GM21528 (cell line): ENCODE measurements around the gene BRWD1.
"Not testable (repeated sequence)": the region's sequence is repeated elsewhere in the genome, so short reads cannot be mapped to it uniquely, and the experiment has no call there.

Experiments
- ATAC-seq: cut with Tn5 transposase; IDR thresholded peaks from one replicate; pipeline ENCODE4 v1.9.1; 2021; ENCODE audit warnings: mild to moderate bottlenecking, moderate library complexity; ENCODE audit not compliant: unreplicated experiment, low FRiP score

The BRWD1 gene

DNA sequence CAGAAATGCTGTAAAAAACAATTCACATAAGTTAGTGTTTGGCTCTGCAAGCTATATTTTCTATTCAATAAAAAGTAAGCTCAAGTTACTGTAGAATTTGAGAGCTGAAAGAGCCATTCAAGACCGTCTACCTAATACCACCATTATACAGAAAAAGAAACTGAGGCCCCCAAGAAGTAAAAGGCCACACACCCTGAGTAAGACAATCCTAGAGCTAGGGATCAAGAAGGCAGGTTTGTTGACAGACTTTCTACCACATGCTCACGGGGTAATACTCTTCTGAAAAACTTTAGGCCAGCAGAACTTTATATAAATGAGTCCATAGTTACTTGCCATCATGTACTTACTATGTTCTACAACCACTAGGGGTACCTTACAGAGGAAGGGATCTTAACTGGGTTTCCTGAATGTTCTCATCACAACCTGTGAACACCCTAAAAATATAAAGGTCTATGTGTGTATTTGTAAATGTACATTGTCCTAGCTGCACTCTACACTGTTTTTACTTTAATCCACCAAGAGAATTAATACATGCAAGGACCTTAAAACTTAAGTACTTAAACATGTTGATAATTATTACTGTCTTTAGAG lies 132.9 kb downstream of the BRWD1 start:
- no peak for ATAC-seq

DNA sequence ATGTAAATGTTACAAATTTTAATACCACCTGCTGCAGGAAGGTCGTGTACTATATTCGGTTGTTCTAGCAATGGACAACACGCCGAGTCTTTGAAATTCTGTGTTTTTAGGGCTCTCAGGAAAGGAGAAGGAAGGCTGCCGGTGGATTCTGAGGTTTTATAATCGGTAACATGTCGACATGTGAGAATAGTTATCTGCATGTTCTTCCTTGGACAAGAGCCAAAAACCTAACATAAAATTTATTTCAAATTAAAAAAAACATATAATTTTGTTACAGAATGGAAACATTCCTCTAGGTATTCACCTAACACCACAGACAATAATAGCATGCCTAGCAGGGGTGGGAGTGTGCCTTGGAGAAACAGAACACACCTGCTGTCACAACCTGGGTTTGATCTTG lies 135.0 kb downstream of the BRWD1 start:
- no peak for ATAC-seq

DNA sequence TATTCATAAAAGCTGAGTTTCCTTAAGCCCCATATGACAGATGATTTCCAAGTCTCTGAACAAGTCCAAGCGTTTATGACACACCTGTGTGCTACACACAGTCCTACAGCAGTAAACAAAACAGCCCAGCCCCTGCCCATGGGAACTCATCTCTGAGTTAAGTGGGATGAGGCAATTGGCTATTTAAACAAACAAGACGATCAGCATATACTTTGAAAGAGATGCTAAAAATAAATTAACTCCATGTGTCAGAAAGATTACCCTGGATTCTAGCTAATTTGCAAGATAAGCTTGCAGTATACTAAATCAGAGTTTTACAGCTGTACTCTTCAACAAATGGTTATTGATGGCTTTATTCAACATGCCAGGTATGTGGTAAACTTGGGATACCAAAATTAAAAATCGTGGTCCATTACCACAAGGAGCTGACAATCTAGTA lies 137.1 kb downstream of the BRWD1 start:
- ATAC-seq = no peak

DNA sequence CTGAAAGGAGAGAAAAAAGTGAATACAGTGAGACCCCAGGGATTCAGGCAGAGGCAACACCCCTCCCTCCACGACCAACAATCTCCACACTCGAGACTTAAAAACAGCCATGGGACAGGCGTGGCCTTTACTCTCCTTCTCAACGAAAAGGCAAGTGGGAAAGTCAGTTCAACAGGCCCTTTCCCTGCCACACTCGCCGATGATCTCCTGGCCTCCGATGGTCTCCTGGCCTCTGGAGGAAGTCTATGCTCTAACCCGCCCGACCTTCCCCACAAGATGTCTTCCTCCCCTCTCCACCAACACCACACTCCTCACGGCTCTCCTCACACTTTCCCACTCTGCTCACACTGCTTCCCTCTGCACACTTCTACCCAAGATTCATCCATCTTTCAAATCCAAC lies 137.8 kb downstream of the BRWD1 start:
- ATAC-seq = no peak

DNA sequence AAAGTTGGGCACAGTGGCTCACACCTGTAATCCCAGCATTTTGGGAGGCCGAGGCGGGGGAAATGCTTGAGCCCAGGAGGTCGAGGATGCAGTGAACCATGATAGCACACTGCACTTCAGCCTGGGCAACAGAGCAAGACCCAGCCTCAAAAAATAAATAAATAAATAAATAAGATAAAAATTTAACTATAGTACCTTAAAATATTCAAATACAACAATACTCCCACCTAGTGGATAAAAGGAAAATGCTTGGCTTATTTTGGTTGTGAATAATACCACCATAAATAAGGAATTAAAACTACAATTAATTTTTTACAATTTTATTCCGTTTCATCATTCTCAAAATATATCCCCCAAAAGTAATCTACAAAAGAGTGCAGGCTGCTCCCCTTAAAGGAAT lies 138.3 kb downstream of the BRWD1 start:
- no peak for ATAC-seq

DNA sequence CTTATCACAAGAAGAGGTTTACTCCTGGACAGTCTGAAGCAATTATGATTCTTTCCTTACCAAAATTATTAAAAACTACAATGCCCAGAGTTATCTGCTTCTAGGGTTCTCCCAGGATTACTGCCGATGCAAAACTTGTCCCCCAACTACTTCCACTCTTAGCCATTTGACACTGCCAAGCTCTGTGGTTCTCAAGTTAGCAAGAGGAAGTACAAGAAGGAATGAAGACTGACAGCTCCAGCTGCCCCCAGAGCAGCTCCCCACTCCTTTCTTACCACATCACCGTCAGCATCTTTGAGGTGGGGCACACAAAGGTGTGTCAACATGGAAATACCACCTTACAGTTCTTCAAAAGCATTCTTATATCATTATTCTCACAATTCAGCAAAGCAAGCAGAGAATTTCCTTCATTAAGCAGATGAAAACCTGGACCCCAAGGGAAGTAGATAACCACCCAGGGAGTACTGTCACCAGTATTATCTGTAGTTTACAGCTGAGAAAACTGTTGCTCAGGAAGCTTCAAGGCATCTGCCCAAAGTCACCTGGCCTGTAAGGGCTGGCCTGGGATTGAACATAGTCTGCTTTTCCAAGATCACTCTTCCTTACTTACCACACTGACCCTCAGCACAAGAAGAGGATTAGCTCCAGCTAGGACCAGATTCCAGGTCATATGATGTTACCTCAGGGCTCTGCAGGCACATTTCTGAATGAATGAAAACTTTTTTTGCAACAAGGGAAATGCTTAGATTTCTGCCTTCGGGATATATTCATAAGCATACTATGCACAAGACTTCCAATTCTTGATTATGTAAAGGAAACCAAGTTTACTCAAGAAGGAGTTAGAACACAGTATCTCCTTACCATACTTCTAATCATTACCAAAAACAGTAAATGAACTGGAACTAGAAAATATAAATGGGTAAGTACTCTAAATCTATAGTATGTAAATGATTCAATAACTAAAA lies 139.4 kb downstream of the BRWD1 start:
- no peak for ATAC-seq

DNA sequence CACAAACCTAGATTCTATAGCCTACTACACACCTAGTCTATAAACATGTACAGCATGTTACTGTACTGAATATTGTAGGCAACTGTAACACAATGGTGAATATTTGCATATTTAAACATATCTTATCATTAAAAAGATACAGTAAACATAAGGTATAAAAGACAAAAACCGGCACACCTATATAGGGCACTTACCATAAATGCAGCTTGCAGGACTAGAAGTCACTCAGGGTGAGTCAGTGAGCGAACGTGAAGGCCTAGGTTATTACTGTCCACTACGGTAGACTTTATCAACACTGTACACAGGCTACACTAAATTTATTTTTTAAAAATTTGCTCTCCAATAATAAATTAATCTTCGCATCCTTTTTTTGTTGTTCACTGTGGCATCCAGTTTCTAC lies 143.5 kb downstream of the BRWD1 start:
- no peak for ATAC-seq

DNA sequence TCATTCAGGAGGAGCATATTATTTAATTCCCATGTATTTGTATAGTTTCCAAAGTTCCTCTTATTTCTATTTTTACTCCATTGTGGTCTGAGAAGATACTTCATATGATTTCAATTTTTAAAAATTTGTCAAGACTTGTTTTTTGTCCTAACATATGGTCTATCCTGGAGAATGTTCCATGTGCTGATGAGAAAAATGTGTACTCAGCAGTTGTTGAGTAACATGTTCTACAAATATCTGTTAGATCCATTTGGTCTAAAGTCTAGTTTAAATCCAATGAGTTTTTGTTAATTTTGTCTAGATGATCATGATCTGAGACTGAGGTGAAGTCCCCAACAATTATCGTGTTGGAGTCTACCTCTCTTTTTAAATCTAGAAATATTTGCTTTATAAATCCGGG lies 144.6 kb downstream of the BRWD1 start:
- no peak for ATAC-seq

DNA sequence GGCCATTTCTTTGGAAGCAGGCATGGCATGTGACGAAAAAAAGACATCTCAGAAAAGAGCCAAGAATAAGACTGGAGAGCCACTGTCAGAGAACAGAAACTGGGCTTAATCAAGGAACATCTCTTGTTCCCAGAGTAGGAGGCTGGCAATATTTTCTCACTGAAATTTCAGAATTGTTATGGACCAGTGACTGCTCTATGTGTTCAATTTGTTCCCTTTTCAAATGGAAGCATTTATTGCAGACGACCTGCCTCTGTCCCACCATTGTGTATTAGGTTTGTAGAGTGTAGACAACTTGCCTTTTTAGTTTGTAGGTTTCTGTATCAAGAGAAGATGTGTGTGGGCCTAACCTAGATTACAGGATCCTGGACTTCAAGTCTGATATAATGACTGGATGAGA lies 148.9 kb downstream of the BRWD1 start:
- no peak for ATAC-seq

DNA sequence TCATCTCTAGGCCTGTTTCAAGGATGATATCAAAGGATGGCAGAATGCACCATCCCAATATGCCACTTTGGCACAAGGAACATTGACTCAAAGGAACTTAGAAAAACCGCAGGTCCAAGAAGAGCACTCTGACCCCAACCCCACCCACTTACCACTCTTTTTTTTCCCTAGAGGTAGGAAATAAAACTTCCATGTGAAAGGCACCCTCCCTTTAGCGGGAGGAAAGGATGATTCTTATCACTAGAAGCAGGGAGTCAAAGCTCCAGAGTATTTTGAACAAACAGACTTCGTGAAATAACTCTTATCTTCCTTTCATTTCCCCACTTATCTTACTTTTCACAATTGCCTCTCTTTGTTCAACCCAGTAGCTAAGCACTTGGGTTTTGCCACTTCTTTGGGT lies 152.4 kb downstream of the BRWD1 start:
- ATAC-seq = no peak

DNA sequence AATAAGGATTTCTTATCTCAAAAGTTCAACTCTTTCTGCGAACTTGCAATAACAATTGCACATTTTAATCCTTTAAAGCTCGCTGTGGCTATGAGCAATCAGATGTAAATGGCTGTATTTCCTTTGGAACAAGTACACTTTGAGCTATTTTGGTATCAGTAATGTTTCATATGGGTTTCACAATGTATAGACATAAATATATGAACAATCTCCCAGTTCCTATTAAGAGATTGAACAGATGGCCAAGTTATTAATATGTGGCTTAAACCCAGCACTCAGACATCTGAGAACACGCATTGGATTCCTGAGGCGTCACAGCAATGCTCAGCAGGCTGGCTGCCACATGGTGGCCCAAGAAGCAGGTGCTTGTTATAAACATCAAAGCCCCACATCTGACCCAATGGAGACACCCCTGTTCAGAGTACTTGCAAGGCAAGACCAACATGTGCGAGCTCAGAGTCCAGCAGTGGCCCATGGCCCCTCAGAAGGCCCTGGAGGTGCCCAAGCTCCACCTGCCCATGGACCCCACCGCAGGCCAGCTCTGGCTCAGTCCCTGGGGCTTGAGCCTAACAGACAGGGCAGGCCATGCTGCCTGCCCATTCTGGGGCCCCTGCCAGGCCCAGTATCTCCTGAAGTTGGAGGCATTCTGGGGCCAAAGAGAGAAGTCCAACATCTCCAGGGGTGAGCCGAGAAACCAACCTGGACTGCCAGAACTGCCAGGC lies 153.9 kb downstream of the BRWD1 start:
- no peak for ATAC-seq

DNA sequence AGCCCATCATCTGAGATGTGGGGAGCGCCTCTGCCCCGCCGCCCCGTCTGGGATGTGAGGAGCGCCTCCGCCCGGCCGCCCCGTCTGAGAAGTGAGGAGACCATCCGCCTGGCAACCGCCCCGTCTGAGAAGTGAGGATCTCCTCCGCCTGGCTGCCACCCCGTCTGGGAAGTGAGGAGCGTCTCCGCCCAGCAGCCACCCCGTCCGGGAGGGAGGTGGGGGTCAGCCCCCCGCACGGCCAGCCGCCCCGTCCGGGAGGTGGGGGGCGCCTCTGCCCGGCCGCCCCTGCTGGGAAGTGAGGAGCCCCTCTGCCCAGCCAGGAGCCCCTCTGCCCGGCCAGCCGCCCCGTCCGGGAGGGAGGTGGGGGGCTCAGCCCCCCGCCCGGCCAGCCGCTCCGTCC lies 156.2 kb downstream of the BRWD1 start:
- not testable (repeated sequence) for ATAC-seq

DNA sequence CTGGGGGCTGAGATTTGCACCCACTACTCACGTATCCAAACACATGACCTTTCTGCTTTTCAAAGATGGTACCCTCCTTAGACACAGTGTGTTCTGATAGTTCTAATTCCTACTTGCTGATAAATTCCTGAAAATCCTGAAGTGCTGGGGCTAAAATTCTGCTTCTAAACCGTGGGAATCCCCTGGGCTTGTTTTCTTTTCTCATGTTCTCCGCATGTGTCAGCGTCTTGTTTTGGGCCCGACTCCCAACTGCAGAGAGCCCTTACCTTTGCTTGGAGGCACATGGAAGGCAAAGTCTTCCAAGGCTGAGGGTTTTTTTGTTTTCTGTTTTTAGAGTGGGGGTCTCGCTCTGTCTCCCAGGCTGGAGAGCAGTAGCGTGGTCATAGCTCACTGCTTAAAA lies 157.4 kb downstream of the BRWD1 start:
- ATAC-seq = no peak

DNA sequence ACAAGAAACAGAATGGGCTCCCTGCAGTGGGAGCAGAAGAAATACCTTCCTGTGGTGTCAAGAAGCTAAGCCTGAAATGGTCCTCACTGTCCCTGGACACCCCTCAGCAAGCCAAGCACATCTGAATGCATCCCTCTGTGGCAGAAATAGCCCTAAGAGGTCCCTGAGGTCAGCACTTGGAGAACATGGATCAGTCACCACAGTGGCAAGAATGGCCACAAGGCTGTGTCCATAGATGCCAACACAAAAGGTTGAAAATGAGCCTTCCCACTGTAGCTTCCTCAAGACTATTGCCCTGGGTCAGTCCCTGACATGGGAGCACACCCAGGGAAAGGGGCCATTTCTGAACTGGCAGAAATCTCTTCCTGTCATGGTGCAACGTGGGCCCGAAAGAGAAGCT lies 157.9 kb downstream of the BRWD1 start:
- ATAC-seq = no peak

DNA sequence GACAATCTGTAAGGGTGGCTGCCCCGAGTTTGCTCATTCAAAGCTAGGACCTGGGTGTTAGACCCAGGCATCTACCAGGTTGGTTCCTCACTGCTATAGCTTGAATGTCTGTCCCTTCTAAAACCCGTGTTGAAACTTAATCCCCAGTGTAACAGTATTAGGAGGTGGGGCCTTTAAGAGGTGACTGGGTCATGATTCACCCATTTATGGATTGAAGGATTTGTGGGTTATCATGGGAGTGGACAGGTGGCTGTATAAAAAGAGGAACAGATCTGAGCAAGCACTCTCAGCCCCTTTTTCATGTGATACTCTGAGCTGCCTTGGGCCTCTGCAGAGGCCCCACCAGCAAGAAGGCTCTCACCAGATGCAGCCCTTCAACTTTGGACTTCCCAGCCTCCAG lies 159.6 kb downstream of the BRWD1 start:
- ATAC-seq = no peak

DNA sequence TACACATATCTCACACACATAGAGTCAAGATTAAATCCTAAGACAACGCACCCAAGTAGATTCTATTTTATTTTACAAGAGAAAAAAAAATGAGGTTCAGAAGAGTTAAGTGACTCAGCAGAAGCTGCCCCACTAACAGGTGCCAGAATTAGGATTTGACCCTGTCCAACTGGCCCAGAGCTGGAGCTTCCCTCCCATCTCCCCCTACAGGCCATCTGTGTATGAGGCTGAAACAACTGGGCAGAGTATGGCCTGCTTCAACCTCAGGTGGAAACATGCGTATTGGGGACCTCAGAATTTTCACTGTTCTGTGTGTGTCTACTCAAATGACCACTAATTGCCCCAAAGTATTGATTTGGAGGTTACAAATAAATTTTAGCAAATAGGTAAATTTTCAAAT lies 160.1 kb downstream of the BRWD1 start:
- ATAC-seq = no peak

DNA sequence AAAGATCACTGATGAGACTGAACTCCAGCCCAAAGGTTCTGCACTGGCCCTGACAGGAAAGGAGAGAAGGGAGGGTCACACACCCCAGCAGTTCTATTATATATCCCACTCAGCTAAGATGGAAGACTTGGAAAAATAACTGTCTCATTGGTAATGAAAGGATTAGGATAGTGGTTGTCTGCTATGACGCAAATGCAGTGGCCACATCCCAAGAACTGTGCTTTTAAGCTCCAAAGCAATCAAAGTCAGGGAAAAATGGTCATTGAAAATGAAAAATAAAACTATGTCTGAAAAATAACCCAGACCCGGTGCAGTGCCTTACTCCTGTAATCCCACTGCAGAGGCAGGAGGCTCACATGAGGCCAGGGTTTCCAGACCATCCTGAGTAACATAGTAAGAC lies 161.2 kb downstream of the BRWD1 start:
- no peak for ATAC-seq

DNA sequence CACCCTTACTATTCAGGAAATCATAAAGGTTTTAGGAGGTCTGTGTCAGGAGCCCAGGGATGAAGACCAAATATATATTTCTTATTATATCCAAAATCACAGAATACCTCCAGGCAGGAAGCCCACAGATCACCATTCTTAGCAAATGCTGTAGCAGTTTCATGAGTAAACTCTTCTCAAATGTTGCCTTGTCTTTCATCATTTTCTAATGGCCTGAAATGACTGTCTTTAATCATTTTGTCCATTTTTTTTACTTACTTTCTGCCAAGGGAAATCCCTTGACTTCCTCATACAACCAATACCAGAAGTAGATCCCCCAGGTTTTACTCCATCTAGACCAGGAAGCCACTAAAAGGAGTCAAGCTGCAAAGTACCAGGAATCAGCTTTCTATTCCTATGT lies 162.6 kb downstream of the BRWD1 start:
- no peak for ATAC-seq

DNA sequence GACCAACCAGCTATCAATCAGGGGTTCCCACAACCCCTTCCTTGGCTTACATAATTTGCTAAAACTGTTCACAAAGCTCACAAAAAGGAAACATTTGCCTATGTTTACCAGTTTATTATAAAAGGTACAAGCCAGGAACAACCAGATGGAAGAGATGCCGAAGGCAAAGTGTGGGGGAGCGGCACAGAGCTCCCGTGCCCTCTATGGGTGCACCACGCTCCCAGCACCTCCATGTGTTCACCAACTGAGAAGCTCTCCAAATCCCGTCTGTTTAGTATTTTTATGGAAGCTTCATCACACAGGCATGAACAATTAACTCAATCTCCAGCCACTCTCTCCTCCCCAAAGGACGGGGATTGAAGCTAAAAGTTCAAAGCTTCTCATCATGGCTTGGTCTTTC lies 163.1 kb downstream of the BRWD1 start:
- no peak for ATAC-seq

DNA sequence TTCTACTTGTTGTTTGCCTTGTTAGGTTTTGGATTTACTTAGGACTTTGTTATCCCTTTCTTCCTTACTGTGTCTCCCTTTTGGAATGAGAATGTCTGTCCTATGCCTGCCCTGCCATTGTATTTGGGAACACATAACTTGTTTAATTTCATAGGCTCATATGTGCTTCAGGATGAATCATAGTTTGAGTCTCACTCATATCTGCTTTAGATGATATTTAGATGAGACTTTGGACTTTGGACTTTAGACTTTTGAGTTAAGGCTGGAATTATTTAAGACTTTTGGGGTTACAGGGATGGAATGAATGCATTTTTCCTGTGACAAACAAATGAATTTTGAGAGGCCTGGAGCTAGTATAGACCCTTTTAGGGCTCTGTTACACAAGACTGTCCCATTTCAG lies 163.6 kb downstream of the BRWD1 start:
- no peak for ATAC-seq

DNA sequence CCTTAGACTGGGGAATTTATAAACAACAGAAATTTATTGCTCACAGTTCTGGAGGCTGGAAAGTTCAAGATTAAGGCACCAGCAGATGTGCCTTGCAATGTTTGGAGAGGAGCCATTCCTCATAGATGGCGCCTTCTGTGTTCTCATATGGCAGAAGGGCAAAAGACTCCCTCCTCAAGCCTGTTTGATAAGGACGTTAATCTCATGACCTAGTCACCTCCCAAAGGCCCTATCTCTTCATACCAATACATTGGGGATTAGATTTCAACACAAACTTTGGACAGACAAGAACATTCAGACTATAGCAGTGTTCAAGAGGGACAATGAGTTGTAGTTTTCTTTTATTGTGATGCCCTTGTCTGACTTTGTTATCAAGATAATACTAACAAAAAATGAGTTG lies 164.5 kb downstream of the BRWD1 start:
- no peak for ATAC-seq
